ENCODE measurements around the gene LMF1.
"Not testable (repeated sequence)": the region's sequence is repeated elsewhere in the genome, so short reads cannot be mapped to it uniquely, and the experiment has no call there.

Gene LMF1

DNA sequence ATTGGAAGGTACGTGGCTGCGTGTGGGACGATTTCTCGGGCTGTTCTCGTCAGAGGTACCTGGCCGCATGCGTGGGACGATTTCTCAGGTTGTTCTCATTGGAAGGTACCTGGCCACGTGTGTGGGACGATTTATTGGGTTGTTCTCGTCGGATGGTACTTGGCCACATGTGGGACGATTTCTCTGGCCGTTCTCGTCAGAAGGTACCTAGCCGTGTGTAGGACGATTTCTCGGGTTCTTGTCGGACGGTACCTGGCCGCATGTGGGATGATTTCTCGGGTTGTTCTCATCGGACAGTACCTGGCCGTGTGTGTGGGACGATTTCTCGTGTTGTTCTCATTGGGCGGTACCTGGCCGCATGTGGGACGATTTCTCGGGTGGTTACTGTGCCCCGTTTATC lies 120.1 kb downstream of the LMF1 start:
- DNase-seq (ENCODE audit: low spot score): no peak

- DNase-seq (ENCODE audit: low spot score): no peak
These were observed 122.1 kb downstream of the LMF1 start for GRCh38 chr16:848510-849253.

GRCh38 chr16:847681-848445 lies 122.9 kb downstream of the LMF1 start:
- DNase-seq (ENCODE audit: low spot score): no peak

- no peak for DNase-seq (ENCODE audit: low spot score)
These were observed 123.6 kb downstream of the LMF1 start for GRCh38 chr16:847151-847550.

- no peak for DNase-seq (ENCODE audit: low spot score)
These were observed 125.4 kb downstream of the LMF1 start for GRCh38 chr16:845351-845745.

- DNase-seq (ENCODE audit: low spot score): no peak
These were observed 126.0 kb downstream of the LMF1 start for GRCh38 chr16:844638-845350.

DNA sequence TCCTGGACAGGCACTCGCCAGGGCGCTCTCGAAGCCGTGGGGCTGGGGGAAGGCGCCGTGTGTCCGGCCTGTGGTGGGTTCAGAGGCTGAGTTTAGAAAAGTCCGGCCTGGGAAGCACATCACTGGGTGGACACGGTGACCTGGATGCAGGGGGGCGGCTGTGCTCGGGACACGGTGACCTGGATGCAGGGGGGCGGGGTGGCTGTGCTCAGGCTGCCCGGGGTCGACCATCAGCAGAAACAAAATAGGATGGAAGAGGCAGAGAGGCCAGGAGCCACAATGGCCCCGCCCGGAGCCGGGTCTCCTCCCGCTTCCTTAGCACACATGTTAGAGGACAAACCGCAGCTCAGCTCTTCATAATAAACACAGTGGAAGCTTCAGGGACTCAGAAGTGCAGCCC lies 127.0 kb downstream of the LMF1 start:
- no peak for DNase-seq (ENCODE audit: low spot score)

DNA sequence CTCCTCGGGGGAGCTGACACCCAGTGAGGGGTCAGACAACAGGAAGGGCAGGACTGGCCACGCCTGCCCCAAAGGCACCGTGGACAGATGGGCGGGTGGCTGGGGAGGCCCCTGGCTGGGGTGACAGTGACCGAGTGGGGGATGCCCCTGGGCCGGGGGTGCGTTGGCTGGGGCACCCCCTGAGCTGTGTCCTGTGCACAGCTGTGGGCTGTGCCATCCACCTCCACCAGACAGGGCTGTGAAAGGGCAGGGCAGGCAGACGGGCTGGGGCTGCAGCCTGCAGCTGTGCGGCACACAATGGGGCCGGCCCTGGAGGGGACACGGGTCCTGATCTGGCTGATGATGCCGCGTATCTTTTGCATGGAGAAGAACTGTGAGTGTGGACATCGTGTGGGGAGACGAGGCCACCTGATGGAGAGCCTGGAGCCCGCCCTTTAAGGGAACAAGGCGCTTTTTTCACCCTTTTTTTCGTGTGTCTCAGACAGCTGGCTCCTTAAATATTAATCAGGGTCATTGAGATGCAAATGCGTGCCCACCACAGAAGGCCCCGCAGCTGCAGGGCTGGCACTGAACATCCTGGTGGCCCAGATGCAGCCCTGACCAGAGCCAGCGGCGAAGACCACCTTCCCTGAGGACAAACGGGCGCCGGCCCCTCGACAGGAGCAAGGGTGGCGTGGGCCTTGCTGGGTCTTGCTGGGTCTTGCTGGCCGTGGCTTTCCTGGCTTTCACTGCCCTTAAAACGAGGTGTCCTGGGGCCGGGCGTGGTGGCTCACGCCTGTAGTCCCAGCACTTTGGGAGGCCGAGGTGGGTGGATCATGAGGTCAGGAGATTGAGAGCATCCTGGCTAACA lies 127.8 kb downstream of the LMF1 start:
- DNase-seq (ENCODE audit: low spot score): no peak

DNA sequence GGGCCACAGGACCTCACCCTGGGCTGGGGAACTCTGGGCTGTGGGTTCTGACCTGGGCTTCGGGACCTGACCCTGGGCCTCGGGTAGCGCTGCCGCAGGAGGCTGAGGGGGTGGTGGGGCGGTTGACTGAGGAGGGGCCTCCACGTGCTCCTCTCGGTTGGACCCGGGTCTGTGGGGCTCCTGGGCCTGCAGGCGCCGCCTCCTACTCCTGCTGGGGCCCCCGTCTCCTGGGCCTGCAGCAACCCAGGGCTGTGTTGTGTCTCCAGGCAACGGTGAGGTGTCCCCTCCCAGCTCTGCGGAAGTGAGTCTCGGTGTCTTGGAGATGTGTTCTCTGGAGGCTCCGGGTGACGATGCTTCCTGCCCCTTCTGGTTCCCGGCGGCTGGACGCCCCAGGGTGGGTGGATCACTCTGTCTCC lies 128.7 kb downstream of the LMF1 start:
- no peak for DNase-seq (ENCODE audit: low spot score)

DNA sequence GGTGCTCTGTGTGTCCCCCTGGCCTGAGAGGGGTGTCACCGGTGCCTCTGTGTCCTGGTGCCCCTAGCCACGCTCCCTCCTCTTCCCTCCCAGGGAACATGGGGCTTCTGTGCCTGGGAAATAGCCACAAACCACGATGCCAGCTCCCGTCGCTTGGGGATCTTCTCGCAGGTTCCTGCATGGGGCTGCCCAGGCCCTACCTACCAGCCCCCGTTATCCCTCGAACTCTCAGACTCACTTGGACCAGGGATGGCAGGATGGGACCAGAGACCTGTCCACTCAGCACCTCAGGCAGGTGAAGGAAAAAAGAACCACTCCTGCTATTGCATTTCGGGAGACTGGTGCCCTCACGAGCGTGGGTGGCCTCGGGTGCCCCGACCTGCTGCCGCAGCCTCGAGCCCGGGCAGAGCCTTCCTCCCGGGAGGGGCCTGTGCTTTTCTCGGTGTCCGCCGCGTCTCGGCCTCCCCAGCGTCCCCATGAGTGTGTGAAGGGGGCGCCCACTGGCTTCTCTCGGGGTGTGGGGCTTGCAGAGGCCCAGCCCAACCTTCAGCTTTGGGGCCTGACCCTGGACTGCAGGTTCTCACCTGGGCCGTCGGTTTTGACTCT lies 129.2 kb downstream of the LMF1 start:
- DNase-seq (ENCODE audit: low spot score): no peak

- no peak for DNase-seq (ENCODE audit: low spot score)
These were observed 130.0 kb downstream of the LMF1 start for GRCh38 chr16:840561-841454.

DNA sequence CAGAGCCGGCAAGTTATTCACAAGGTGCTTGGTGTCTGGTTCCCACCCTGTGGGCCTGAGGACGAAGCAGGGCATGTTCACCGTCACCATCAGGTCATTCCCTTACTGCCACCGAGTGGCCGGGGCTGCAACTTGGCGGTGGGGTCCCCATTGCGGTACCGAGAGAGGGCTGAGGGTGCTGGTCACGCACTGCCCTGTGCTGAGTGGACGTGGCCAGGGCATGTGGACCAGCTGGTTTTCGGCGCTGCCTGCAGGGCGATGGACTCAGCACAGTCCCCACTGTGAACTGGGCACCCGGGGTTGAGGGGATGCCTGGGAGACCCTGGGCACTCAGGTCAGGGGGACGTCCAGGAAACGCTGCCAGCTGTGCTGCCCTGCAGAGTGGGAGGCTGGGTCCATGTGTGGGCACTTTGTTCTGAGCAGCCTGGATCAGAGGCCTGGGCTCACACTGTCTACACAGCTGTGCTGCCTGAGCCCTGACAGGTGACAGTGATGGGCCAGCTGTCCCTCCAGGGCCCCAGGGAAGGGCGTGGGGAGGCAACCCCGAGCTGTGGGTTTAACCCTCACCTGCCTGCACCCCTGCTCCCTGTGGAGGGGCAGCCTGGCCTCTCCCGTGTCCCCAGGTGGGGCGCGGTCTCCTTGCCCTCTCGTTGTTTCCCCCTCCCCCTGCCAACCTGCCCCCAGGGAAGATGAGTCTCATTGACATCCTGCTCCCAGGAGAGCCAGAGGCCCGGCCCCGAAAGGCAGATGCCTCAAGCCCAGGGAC lies 131.0 kb downstream of the LMF1 start:
- no peak for DNase-seq (ENCODE audit: low spot score)

DNA sequence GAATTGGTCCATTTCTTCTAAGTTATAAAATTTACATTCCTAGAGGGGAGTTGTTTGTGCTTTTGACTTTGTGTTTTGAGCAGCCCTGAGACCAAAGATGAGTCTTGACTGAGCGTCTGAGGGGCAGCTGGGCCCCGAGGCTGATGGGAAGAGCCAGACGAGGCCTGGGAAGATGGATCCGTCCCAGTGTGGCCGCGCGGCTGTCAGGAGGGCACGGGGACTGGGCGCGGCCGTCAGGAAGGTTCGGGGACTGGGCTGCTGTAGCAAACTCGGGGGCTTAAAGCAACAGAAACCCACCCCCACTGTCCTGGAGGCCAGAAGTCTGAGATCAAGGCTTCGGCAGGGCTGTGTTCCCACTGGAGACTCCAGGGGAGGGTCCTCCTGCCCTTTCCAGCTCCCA lies 132.0 kb downstream of the LMF1 start:
- DNase-seq (ENCODE audit: low spot score): no peak

GRCh38 chr16:836822-837221 lies 134.0 kb downstream of the LMF1 start:
- not testable (repeated sequence) for DNase-seq (ENCODE audit: low spot score)

DNA sequence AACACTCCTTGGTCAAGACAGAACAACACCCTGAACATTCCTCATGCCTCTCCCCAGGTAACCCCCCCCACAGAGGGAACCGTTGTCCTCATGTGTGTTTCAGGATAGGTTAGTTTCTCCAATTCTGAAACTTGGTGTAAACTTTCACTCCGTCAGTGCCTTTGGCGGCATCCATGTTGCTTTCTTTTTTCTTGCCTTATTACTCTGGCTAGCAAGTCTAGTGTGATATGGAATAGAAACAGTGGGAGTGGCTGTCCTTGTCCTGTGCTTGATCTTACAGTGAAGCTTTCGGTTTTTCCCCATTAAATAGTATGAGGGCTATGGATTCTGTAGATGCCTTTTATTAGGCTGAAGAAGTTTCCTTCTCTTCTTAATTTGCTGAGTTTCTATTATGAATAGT lies 134.6 kb downstream of the LMF1 start:
- no peak for DNase-seq (ENCODE audit: low spot score)

GRCh38 chr16:835373-835772 lies 135.4 kb downstream of the LMF1 start:
- DNase-seq (ENCODE audit: low spot score): no peak

- DNase-seq (ENCODE audit: low spot score): no peak
These were observed 137.4 kb downstream of the LMF1 start for GRCh38 chr16:833411-833810.

- no peak for DNase-seq (ENCODE audit: low spot score)
These were observed 138.0 kb downstream of the LMF1 start for GRCh38 chr16:832652-833336.

All from HuH-7.5 (cell line).